Measurements from ENCODE around the gene NAIF1. TPM values are rescaled to one million over a fixed set of nuclear protein-coding genes. Genes with fewer than 3 reads are reported as not detected.

Gene NAIF1
- polyA plus RNA-seq, 3 donors, result 4.6 to 6.5 (median 5.6) TPM

DNA sequence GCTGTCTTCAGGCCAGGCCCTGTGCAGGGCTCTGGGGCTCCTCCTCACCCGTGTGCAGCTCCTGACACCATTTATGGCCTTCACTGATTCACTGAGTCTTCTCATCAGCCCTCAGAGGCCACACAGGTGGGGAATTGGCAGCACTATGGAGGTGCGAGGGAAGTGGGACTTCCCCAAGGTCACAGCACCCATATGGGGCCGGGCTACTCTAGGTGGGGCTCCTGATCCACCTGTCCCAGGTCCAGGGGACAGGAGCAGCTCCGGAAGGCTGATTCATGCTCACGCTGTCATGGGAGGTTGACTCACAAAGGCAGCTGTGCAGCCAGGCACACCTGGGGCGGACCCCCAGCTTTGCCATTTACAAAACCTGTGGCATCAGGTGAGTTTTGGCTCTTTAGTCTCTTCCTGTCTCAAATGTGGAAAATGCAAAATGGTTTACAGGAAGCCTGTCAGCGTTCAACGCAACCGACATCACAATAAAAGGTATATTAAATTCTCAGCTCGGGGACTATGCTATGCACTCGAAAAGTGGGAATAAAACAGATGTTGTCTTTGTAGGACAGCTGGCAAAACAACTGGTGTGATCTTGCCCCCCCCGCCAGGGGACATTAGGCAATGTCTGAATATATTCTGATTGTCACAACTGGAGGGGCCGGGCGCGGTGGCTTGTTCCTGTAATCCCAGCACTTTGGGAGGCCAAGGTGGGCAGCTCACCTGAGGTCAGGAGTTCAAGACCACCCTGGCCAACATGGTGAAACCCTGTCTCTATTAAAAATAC lies 15.0 kb downstream of the NAIF1 start:
- Histone ChIP-seq H3K27ac (ENCODE audit: low read depth in 1 of 2, low read length in 2 of 2) (no peak overlapping the region), H3K27me3 (ENCODE audit: control insufficient read depth in 2 of 2, insufficient read depth in 2 of 2, low read length in 2 of 2) (no peaks in the 10 kb centered on the region), H2AFZ (ENCODE audit: insufficient read depth, low read depth, low read length, poor library complexity, severe bottlenecking) (no peak overlapping the region), H3K4me2 (replicated peaks; ENCODE audit: extremely low read depth, low read length, poor library complexity, severe bottlenecking) (no peak overlapping the region), H4K20me1 (ENCODE audit: insufficient read depth, low read length) (no peaks in the 10 kb centered on the region), H3K4me3 (replicated peaks in 1 of 3; ENCODE audit: low read depth in 2 of 3, low read length in 3 of 3) (no peak overlapping the region), H3K9ac (ENCODE audit: insufficient read depth, low read length, poor library complexity, severe bottlenecking) (no peak overlapping the region), H3K79me2 (ENCODE audit: insufficient read depth, low read length) (no peaks in the 10 kb centered on the region), H3K36me3 (replicated peaks in 1 of 2; ENCODE audit: control insufficient read depth in 1 of 2, insufficient read depth in 2 of 2, low read length in 2 of 2) (no peaks in the 10 kb centered on the region), H3K4me1 (ENCODE audit: control insufficient read depth in 1 of 2, insufficient read depth in 2 of 2, low read length in 2 of 2) (peaks cover 67 to 76% of the 10 kb centered on the region in 2 donors), H3K9me3 (replicated peaks in 1 of 2; ENCODE audit: control insufficient read depth in 1 of 2, insufficient read depth in 1 of 2, low read length in 2 of 2) (no peaks in the 10 kb centered on the region)
- Mint-ChIP-seq H3K4me3 (no peak overlapping the region), H3K27ac (peak overlapping the region in 4 of 7 donors; percentile 63 to 97 (median 80)), H3K36me3 (no peaks in the 10 kb centered on the region), H3K27me3 (ENCODE audit: low read depth in 3 of 3) (peaks cover 0 to 5% (median 0%) of the 10 kb centered on the region in 3 donors), H3K9me3 (peaks cover 0 to 6% (median 0%) of the 10 kb centered on the region in 7 donors), H3K4me1 (peaks cover 73% of the 10 kb centered on the region)
- 89% methylated on average over 12 of the region's 15 CpGs for WGBS (ENCODE audit: insufficient coverage)
- intact Hi-C loops (cut with micrococcal nuclease), result loop anchor here in 1 of 2 donors (5.0 kb wide), 1 partner anchor 40 kb away; no protein-coding TSS in a partner anchor
- DNase-seq, result no peak
- no peak for TF ChIP-seq CTCF (IDR thresholded peaks at IDR 0.05)

GRCh38 chr9:128049843-128050242 lies 17.3 kb downstream of the NAIF1 start:
- H3K36me3 ChIP-seq (replicated peaks in 1 of 2; ENCODE audit: control insufficient read depth in 1 of 2, insufficient read depth in 2 of 2, low read length in 2 of 2), result no peaks in the 10 kb centered on the region
- Mint-ChIP-seq H3K4me1 (peaks cover 52% of the 10 kb centered on the region), H3K27ac (peak overlapping the region in 5 of 7 donors; percentile 15 to 74 (median 58)), H3K9me3 (peaks cover 0 to 6% (median 0%) of the 10 kb centered on the region in 7 donors), H3K36me3 (no peaks in the 10 kb centered on the region), H3K27me3 (ENCODE audit: low read depth in 3 of 3) (peaks cover 0 to 5% (median 1%) of the 10 kb centered on the region in 3 donors), H3K4me3 (no peak overlapping the region)
- no peak overlapping the region for H3K9ac ChIP-seq (ENCODE audit: insufficient read depth, low read length, poor library complexity, severe bottlenecking)
- DNase-seq, result no peak
- peak overlapping the region in 1 of 2 donors; percentile 40 for H3K27ac ChIP-seq (ENCODE audit: low read depth in 1 of 2, low read length in 2 of 2)
- H3K4me2 ChIP-seq (replicated peaks; ENCODE audit: extremely low read depth, low read length, poor library complexity, severe bottlenecking), result no peak overlapping the region
- TF ChIP-seq CTCF (IDR thresholded peaks at IDR 0.05), result no peak
- H3K4me3 ChIP-seq (replicated peaks in 1 of 3; ENCODE audit: low read depth in 2 of 3, low read length in 3 of 3), result no peak overlapping the region
- no peak overlapping the region for H2AFZ ChIP-seq (ENCODE audit: insufficient read depth, low read depth, low read length, poor library complexity, severe bottlenecking)
- H4K20me1 ChIP-seq (ENCODE audit: insufficient read depth, low read length), result no peaks in the 10 kb centered on the region
- H3K4me1 ChIP-seq (ENCODE audit: control insufficient read depth in 1 of 2, insufficient read depth in 2 of 2, low read length in 2 of 2), result peaks cover 44 to 54% of the 10 kb centered on the region in 2 donors
- intact Hi-C loops (cut with micrococcal nuclease), result loop anchor here in 1 of 2 donors (5.0 kb wide), 1 partner anchor 42 kb away; no protein-coding TSS in a partner anchor
- no peaks in the 10 kb centered on the region for H3K9me3 ChIP-seq (replicated peaks in 1 of 2; ENCODE audit: control insufficient read depth in 1 of 2, insufficient read depth in 1 of 2, low read length in 2 of 2)
- 14% methylated on average over 1 of the region's 3 CpGs for WGBS (ENCODE audit: insufficient coverage)
- no peaks in the 10 kb centered on the region for H3K27me3 ChIP-seq (ENCODE audit: control insufficient read depth in 2 of 2, insufficient read depth in 2 of 2, low read length in 2 of 2)
- no peaks in the 10 kb centered on the region for H3K79me2 ChIP-seq (ENCODE audit: insufficient read depth, low read length)

All from CD14-positive monocyte (primary cell).